ENCODE data around the gene VAC14.

- TF ChIP-seq CTCF (IDR thresholded peaks at IDR 0.05) (no peak), POLR2A (IDR thresholded peaks at IDR 0.05) (no peak)
Measured at GRCh38 chr16:70796301-70796700, 4.7 kb downstream of the VAC14 start.

All from Peyer's patch (tissue), 4 donors.